Left colon (tissue), 2 donors: ENCODE results near the gene APOLD1. TPM values are rescaled to one million over a fixed set of nuclear protein-coding genes. Genes with fewer than 3 reads are reported as not detected.
"Not testable (repeated sequence)": the region's sequence is repeated elsewhere in the genome, so short reads cannot be mapped to it uniquely, and the experiment has no call there.

Experiments used
- ATAC-seq: fragments of 200-7000 bp; cut with Tn5 transposase; one replicate; pipeline ENCODE4 v1.9.1; 2020; ENCODE audit warnings: mild to moderate bottlenecking, moderate library complexity
- DNase-seq, 2 donors: peaks; one replicate each; pipeline ENCODE4 v3.0.0-alpha.2; 2020
- intact Hi-C, 2 donors: fragments of 100-400 bp; cut with DNase I in 1 of 2; cut with micrococcal nuclease in 1 of 2; formaldehyde crosslinking; loops; one replicate each; pipeline versions ENCODE4 v1.11.2 to v1.14.0; 2022; cut with DNase I, micrococcal nuclease
- microRNA-seq, 2 donors: library from miRNA; unstranded; fragments of <30 nt; microRNA quantifications; one replicate each; pipeline versions ENCODE4 v1.1.0 to v1.2.0, GENCODE V29; 2020
- total RNA-seq, 2 donors: library from RNA; stranded (reverse); fragmentation: NEBNext Ultra II Directional; extraction: Animal tissue kit (Norgen Biotek cat#: 25700); gene quantifications; one replicate each; pipeline ENCODE4 v1.2.1, GENCODE V29; 2021
- donor health status: DM: no; HTN: no; CAD: no.
- donor health status: DM: yes; HTN: yes; CAD: no.

APOLD1 gene
- total RNA-seq, 2 donors from 2014 or later = 2.6 to 6.7 TPM

GRCh38 chr12:12835378-12836146 is 50.1 kb downstream of the APOLD1 start:
- DNase-seq (no peak), ATAC-seq (peak; percentile 16)
- intact Hi-C loops = loop anchor here in 1 of 2 donors (10.0 kb wide), 1 partner anchor 49 kb away; no protein-coding TSS in a partner anchor

DNA sequence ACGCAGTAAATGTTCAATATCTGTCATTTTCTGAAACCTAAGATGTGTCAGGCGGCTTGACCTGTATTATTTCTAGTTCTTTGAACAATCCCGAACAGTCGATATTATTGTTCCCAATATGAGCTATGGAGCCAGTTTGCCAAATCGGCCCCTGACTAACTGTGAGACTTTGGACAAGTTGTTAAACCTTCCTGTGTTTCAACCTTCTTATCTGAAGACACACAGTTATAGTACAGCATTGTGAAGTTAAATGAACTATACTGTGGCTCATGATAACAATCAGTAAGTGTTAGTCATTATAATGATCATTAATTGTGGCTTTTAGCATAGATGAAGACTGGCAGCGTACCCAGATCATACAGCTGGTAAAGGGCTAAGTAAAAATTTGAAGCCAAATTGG is 51.1 kb downstream of the APOLD1 start:
- ATAC-seq (peak; percentile 29), DNase-seq (no peak)
- intact Hi-C loops = loop anchor here in 1 of 2 donors (10.0 kb wide), 1 partner anchor 48 kb away; no protein-coding TSS in a partner anchor

GRCh38 chr12:12837025-12837812 is 51.8 kb downstream of the APOLD1 start:
- peak; percentile 47 to 69 for DNase-seq
- peak; percentile 59 for ATAC-seq
- intact Hi-C loops = loop anchor here in 1 of 2 donors (10.0 kb wide), 1 partner anchor 48 kb away; no protein-coding TSS in a partner anchor

GRCh38 chr12:12837813-12838153 is 52.3 kb downstream of the APOLD1 start:
- no peak for ATAC-seq
- DNase-seq = no peak
- intact Hi-C loops = loop anchor here in 1 of 2 donors (10.0 kb wide), 1 partner anchor 47 kb away; no protein-coding TSS in a partner anchor

GRCh38 chr12:12839003-12839395 is 53.5 kb downstream of the APOLD1 start:
- DNase-seq = no peak
- no peak for ATAC-seq
- intact Hi-C loops = loop anchor here in 1 of 2 donors (10.0 kb wide), 1 partner anchor 46 kb away; no protein-coding TSS in a partner anchor

DNA sequence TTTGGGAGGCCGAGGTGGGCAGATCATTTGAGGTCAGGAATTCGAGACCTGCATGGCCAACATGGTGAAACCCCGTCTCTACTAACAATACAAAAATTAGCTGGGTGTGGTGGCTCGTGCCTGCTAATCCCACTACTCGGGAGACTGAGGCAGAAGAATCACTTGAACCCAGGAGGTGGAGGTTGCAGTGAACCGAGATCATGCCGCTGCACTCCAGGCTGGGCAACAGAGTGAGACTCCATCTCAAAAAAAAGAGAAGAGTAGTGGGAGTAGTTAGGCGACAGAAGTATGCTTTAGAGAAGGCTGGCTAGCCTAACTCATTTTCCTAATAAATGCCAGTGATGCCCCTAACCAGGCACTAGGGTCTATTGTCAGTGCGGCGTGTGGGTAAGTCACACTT is 54.0 kb downstream of the APOLD1 start:
- ATAC-seq, DNase-seq: not testable (repeated sequence)
- intact Hi-C loops = loop anchor here in 1 of 2 donors (10.0 kb wide), 1 partner anchor 45 kb away; no protein-coding TSS in a partner anchor

GRCh38 chr12:12839873-12840579 is 54.6 kb downstream of the APOLD1 start:
- DNase-seq (peak; percentile 81 to 89), ATAC-seq (peak; percentile 85)
- intact Hi-C loops = loop anchor here in 1 of 2 donors (10.0 kb wide), 1 partner anchor 45 kb away; no protein-coding TSS in a partner anchor

DNA sequence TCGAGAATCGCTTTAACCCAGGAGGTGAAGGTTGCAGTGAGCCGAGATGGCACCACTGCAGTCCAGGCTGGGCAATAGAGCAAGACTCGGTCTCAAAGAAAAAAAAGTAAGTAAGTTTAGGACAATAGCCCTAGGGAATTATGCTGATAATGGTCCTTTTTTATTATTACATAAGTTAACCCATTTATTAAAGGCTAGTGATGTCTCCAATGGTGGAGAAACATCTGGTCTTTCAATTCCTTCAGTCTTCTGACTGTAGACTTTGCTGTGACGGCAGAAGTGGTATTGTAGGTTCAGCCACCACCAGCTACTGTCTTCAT is 55.1 kb downstream of the APOLD1 start:
- no peak for DNase-seq
- intact Hi-C loops = no loop called here
- ATAC-seq = no peak

Small RNA genes lying within 50 kb of the gene (microRNA-seq; reads per million reads assigned to microRNA genes)
- 0 reads per million in 2 donors for gene MIR613

Other genes with a start within 250 kb of the APOLD1 start
- gene DUSP16, start 222.8 kb upstream of the APOLD1 start, total RNA-seq = 10 to 100 TPM; 38.6 to 73.5 TPM
- 10 to 100 TPM; 25.6 to 28.1 TPM for gene CREBL2, start 173.8 kb upstream of the APOLD1 start, total RNA-seq
- gene GPR19, start 89.5 kb upstream of the APOLD1 start, total RNA-seq = under 1 TPM; 0.34 to 0.37 TPM
- gene CDKN1B, start 68.3 kb upstream of the APOLD1 start, total RNA-seq = 10 to 100 TPM; 38.0 to 53.3 TPM
- gene DDX47, start 27.7 kb downstream of the APOLD1 start, total RNA-seq = 10 to 100 TPM; 30.5 to 31.0 TPM
- gene GPRC5A, start 105.9 kb downstream of the APOLD1 start, total RNA-seq = 100 to 1,000 TPM; 206 to 463 TPM
- gene GPRC5D, start 166.5 kb downstream of the APOLD1 start, total RNA-seq = under 1 TPM in 1 of 2 donors, not detected in 1; 0.28 TPM
- 10 to 100 TPM; 26.0 to 62.9 TPM for gene HEBP1, start 214.6 kb downstream of the APOLD1 start, total RNA-seq